GM12878 (cell line): ENCODE measurements around the gene PRICKLE4. TPM values are rescaled to one million over a fixed set of nuclear protein-coding genes. Genes with fewer than 3 reads are reported as not detected.
"Not testable (repeated sequence)": the region's sequence is repeated elsewhere in the genome, so short reads cannot be mapped to it uniquely, and the experiment has no call there.

Experiments used
- ATAC-seq: fragments of 200-7000 bp; cut with Tn5 transposase; 3 replicates; pipeline ENCODE4 v1.9.1; 2020; ENCODE audit warnings: mild to moderate bottlenecking, moderate library complexity
- BruUV-seq: library from RNA; stranded (reverse); fragments of 400-500 nt; replicated peaks from 2 replicates; lab custom pipeline; 2021; lab: Mats Ljungman, UMichigan
- CTCF ChIA-PET: fragments of 300-600 bp; sonication (Branson Sonifier 250); formaldehyde crosslinking; extraction: SDS; loops from one replicate; lab custom pipeline; 2021; ENCODE audit warnings: inconsistent platforms; lab: Yijun Ruan, JAX
- POLR2A ChIA-PET: fragments of 350-600 bp; formaldehyde crosslinking; extraction: SDS; loops from one replicate; lab custom pipeline; 2021; ENCODE audit warnings: inconsistent platforms; lab: Charles Lee
- RAD21 ChIA-PET: fragments of 300-600 bp; sonication (Branson Sonifier 250); formaldehyde crosslinking; loops from one replicate; lab custom pipeline; 2023; ENCODE audit warnings: antibody characterized with exemption; ENCODE audit not compliant: unreplicated experiment; lab: Charles Lee
- SMC1A ChIA-PET: fragments of 300-600 bp; sonication (Branson Sonifier 250); formaldehyde crosslinking; loops from one replicate; lab custom pipeline; 2023; ENCODE audit not compliant: unreplicated experiment, uncharacterized antibody; lab: Charles Lee
- DNase-seq: peaks from one replicate; pipeline ENCODE4 v3.0.0-alpha.2; 2011; ENCODE audit warnings: low read depth, low spot score
- FAIRE-seq: peaks from 3 replicates; lab custom pipeline; 2011; peaks lifted over from hg19 to GRCh38; lab: Jason Lieb, UNC
- H2AFZ ChIP-seq: 2 replicates; pipeline ENCODE4 v1.6.0; 2011; ENCODE audit warnings: low read depth, low read length, control low read depth; ENCODE audit not compliant: control insufficient read depth
- H3K27ac ChIP-seq: 2 replicates; pipeline ENCODE4 v1.5.1; 2011; ENCODE audit warnings: control low read depth; ENCODE audit not compliant: control insufficient read depth, insufficient read depth
- H3K27me3 ChIP-seq, 2 experiments: replicated peaks in 1 of 2; 2 replicates each; pipeline versions ENCODE4 v1.6.0 to v1.6.1; 2011; ENCODE audit warnings: low read length in 1 of 2; ENCODE audit not compliant: control insufficient read depth in 2 of 2, insufficient read depth in 2 of 2
- H3K36me3 ChIP-seq, 2 experiments: 2 replicates each; pipeline ENCODE4 v1.5.1; 2011; ENCODE audit warnings: low read length in 1 of 2; ENCODE audit not compliant: control insufficient read depth in 2 of 2, insufficient read depth in 2 of 2
- H3K4me1 ChIP-seq: 2 replicates; pipeline ENCODE4 v1.6.1; 2011; ENCODE audit warnings: mild to moderate bottlenecking, low read length, moderate library complexity, mixed read lengths; ENCODE audit not compliant: control insufficient read depth, insufficient read depth
- H3K4me2 ChIP-seq: 2 replicates; pipeline ENCODE4 v1.6.0; 2011; ENCODE audit warnings: control low read depth; ENCODE audit not compliant: control insufficient read depth, insufficient read depth
- H3K4me3 ChIP-seq: fragments of 200-600 bp; sonication (generic); 2 replicates; pipeline ENCODE4 v1.5.1; 2016
- H3K79me2 ChIP-seq: 2 replicates; pipeline ENCODE4 v1.6.0; 2011; ENCODE audit warnings: low read length; ENCODE audit not compliant: control insufficient read depth, insufficient read depth
- H3K9ac ChIP-seq: 2 replicates; pipeline ENCODE4 v1.8.0; 2011; ENCODE audit warnings: low read length, control low read depth, mixed read lengths; ENCODE audit not compliant: control insufficient read depth, insufficient read depth
- H3K9me3 ChIP-seq: replicated peaks from 3 replicates; pipeline ENCODE4 v1.5.1; 2011; ENCODE audit warnings: mild to moderate bottlenecking, low read length; ENCODE audit not compliant: control insufficient read depth, insufficient read depth
- H4K20me1 ChIP-seq: 2 replicates; pipeline ENCODE4 v1.6.0; 2011; ENCODE audit not compliant: control insufficient read depth, insufficient read depth
- WGBS: methylation state at CpG from one replicate; pipeline ENCODE4 v1.1.6; 2016; ENCODE audit warnings: low lambda C conversion rate; ENCODE audit not compliant: insufficient replicate concordance, insufficient coverage; ENCODE audit errors: missing lambda C conversion rate; 5-methylcytosine and 5-hydroxymethylcytosine counted together
- in situ Hi-C: fragments of 300-500 bp; cut with MboI; formaldehyde crosslinking; loops from 9 replicates; pipeline ENCODE4 v1.14.3; 2018; ENCODE audit warnings: mixed read lengths
- intact Hi-C: fragments of 100-400 bp; cut with micrococcal nuclease; formaldehyde crosslinking; loops from one replicate; pipeline ENCODE4 v1.14.2; 2022; ENCODE audit not compliant: unreplicated experiment
- polyA plus RNA-seq, 11 experiments: library from polyadenylated mRNA; depleted of rRNA in 4 of 11; unstranded in 6 of 11; stranded (reverse) in 5 of 11; fragments of >200 nt; fragmentation: Nextera tagmentation in 4 of 11; fragmentation: Illumina TruSeq in 1 of 11; extraction: Ambion mirVana in 4 of 11; extraction: Trizol in 1 of 11; gene quantifications; 1 replicate in 1 of 11; 2 replicates in 10 of 11; pipeline versions ENCODE4 v1.2.1 to v1.2.3, GENCODE V29; 2011 to 2016; ENCODE audit warnings: inconsistent platforms in 2 of 11, missing spikeins in 2 of 11, low read depth in 1 of 11
- total RNA-seq, 4 experiments: library from RNA; depleted of rRNA in 3 of 4; stranded (reverse); fragments of >200 nt in 3 of 4; fragmentation: Illumina TruSeq in 1 of 4; extraction: Trizol in 1 of 4; gene quantifications; 2 replicates each; pipeline versions ENCODE4 v1.2.1 to v1.2.3, GENCODE V29; 2013 to 2021
- TF ChIP-seq, protein P1 (sequence below): IDR thresholded peaks from 2 replicates; pipeline ENCODE4 v1.6.1; 2011; ENCODE audit warnings: borderline replicate concordance, low read depth, mild to moderate bottlenecking, moderate library complexity, low read length; ENCODE audit not compliant: insufficient read depth, poor library complexity, severe bottlenecking

PRICKLE4 gene
- total and polyA plus RNA-seq, 10 of the 15 experiments (the other 5 are each of a cell fraction or from before 2014, with no cell fraction given): 0.33 to 0.85 (median 0.35) TPM; not detected in 7

DNA sequence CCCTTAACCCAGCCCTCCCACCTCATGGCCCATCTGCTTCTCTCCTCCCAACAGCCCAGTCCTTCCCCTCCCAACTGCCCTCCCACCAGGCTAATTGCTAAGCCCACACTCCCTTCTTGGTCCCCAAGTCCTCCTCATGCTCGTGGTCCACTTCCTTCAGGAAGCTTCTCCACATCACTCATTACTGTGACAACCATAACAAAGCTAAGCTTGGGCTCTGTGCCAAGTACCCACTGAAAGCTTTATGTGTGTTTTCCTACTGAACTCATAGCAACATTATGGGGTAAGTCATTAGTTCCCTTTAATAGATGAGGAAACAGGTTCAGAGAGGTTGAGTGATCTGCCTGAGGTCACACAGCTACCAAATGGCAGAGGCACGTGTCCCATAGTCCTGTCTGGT is 17.1 kb upstream of the PRICKLE4 start:
- peaks cover under 1% of the 10 kb centered on the region for H3K4me1 ChIP-seq
- no peaks in the 10 kb centered on the region for H3K9me3 ChIP-seq
- no TSS peak for BruUV-seq
- no peak overlapping the region for H3K27ac ChIP-seq
- ChIA-PET SMC1A (interaction anchor here (0.6 kb wide), 1 partner anchor 14 kb away, joined by 3 read pairs; no protein-coding TSS in a partner anchor), POLR2A (no interaction called here), CTCF (interaction anchor here (1.1 to 1.7 kb wide), 2 partner anchors 12 to 13 kb away, joined by 3 read pairs; no protein-coding TSS in a partner anchor), RAD21 (no interaction called here)
- no peaks in the 10 kb centered on the region for H4K20me1 ChIP-seq
- FAIRE-seq (no peak), DNase-seq (no peak), ATAC-seq (no peak)
- 0% methylated on average over 2 of the region's 2 CpGs for WGBS
- no peak overlapping the region for H3K4me2 ChIP-seq
- no peak overlapping the region for H2AFZ ChIP-seq
- no peaks in the 10 kb centered on the region for H3K27me3 ChIP-seq
- in situ Hi-C loops: no loop called here
- TF ChIP-seq, protein P1, sequence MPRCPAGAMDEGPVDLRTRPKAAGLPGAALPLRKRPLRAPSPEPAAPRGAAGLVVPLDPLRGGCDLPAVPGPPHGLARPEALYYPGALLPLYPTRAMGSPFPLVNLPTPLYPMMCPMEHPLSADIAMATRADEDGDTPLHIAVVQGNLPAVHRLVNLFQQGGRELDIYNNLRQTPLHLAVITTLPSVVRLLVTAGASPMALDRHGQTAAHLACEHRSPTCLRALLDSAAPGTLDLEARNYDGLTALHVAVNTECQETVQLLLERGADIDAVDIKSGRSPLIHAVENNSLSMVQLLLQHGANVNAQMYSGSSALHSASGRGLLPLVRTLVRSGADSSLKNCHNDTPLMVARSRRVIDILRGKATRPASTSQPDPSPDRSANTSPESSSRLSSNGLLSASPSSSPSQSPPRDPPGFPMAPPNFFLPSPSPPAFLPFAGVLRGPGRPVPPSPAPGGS: no peak
- intact Hi-C loops: no loop called here
- no peak overlapping the region for H3K4me3 ChIP-seq
- H3K79me2 ChIP-seq: no peaks in the 10 kb centered on the region
- no peak overlapping the region for H3K9ac ChIP-seq
- no peaks in the 10 kb centered on the region for H3K36me3 ChIP-seq

DNA sequence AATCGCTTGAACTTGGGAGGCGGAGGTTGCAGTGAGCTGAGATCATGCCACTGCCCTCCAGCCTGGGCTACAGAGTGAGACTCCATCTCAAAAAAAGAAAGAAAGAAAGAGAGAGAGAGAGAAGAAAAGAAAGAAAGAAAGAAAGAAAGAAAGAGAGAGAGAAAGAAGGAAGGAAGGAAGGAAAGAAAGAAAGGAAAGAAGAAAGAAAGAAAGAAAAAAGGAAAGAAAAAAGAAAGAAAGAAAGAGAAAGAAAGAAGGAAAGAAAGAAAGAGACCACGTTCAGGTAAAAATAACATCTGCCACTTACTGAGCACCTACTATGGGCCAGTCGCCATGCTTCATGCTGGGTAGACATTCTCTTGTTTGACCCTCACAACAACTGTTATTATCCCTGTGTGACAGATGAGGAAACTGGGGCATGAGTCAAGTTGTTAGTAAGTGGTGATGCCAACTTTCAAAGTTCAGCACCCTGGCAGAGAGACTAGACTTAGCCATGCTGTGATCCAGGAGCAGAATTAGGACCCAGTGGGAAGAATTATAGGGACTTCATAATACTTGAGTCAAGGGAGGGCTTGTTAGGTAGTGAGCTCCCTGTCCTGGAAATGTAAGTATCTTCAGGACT is 14.4 kb upstream of the PRICKLE4 start:
- H3K4me1 ChIP-seq, FAIRE-seq, H3K4me3 ChIP-seq, H4K20me1 ChIP-seq, H3K9me3 ChIP-seq, H3K27ac ChIP-seq, H3K27me3 ChIP-seq, DNase-seq, BruUV-seq, H3K4me2 ChIP-seq, intact Hi-C loops, H3K36me3 ChIP-seq, ATAC-seq, H2AFZ ChIP-seq, H3K9ac ChIP-seq, H3K79me2 ChIP-seq: not testable (repeated sequence)
- ChIA-PET SMC1A (interaction anchor here (1.5 kb wide), 1 partner anchor 57 kb away, joined by 4 read pairs; no protein-coding TSS in a partner anchor), POLR2A (interaction anchor here (1.2 kb wide), 1 partner anchor 33 kb away, joined by 3 read pairs; no protein-coding TSS in a partner anchor), RAD21 (interaction anchor here (0.6 kb wide), 1 partner anchor 9 kb away, joined by 3 read pairs; no protein-coding TSS in a partner anchor), CTCF (interaction anchor here (1.1 kb wide), 1 partner anchor 78 kb away, joined by 3 read pairs; no protein-coding TSS in a partner anchor)
- 58% methylated on average over 4 of the region's 4 CpGs for WGBS
- in situ Hi-C loops: loop anchor here (5.0 kb wide), 1 partner anchor 164 kb away; no protein-coding TSS in a partner anchor
